Bronchial epithelial cell (primary cell): ENCODE data around the gene SPRY4. TPM values are rescaled to one million over a fixed set of nuclear protein-coding genes. Genes with fewer than 3 reads are reported as not detected.

Experiments
- DNase-seq: peaks from one replicate; pipeline ENCODE4 v3.0.0-alpha.2; 2010; ENCODE audit warnings: low read depth
- FAIRE-seq: peaks from 2 replicates; lab custom pipeline; 2011; peaks lifted over from hg19 to GRCh38; lab: Jason Lieb, UNC
- H3K27me3 ChIP-seq: 2 replicates; pipeline ENCODE4 v1.5.1; 2011; ENCODE audit warnings: low read length; ENCODE audit not compliant: control insufficient read depth, insufficient read depth
- H3K36me3 ChIP-seq: 2 replicates; pipeline ENCODE4 v1.5.1; 2011; ENCODE audit warnings: low read length; ENCODE audit not compliant: control insufficient read depth, insufficient read depth
- H3K4me3 ChIP-seq: 2 replicates; pipeline ENCODE4 v1.5.1; 2011; ENCODE audit warnings: mild to moderate bottlenecking, low read depth, low read length, control low read depth
- total RNA-seq: library from RNA; depleted of rRNA; stranded (reverse); fragments of >200 nt; gene quantifications from 2 replicates; pipeline ENCODE4 v1.2.1, GENCODE V29; 2014
- TF ChIP-seq, protein P1 (sequence below): IDR thresholded peaks from 2 replicates; pipeline ENCODE4 v1.5.1; 2011; ENCODE audit warnings: mild to moderate bottlenecking, moderate library complexity, low read length, control low read depth, inconsistent platforms; ENCODE audit not compliant: insufficient read depth, severe bottlenecking

Gene SPRY4
- total RNA-seq, 1 donor from 2014 or later = 1.3 TPM

GRCh38 chr5:142360607-142361120, 35.8 kb upstream of the SPRY4 start:
- H3K36me3 ChIP-seq = no peaks in the 10 kb centered on the region
- H3K27me3 ChIP-seq = peaks cover 2% of the 10 kb centered on the region
- FAIRE-seq (no peak), DNase-seq (peak; percentile 22)
- no peak overlapping the region for H3K4me3 ChIP-seq
- TF ChIP-seq, protein P1, sequence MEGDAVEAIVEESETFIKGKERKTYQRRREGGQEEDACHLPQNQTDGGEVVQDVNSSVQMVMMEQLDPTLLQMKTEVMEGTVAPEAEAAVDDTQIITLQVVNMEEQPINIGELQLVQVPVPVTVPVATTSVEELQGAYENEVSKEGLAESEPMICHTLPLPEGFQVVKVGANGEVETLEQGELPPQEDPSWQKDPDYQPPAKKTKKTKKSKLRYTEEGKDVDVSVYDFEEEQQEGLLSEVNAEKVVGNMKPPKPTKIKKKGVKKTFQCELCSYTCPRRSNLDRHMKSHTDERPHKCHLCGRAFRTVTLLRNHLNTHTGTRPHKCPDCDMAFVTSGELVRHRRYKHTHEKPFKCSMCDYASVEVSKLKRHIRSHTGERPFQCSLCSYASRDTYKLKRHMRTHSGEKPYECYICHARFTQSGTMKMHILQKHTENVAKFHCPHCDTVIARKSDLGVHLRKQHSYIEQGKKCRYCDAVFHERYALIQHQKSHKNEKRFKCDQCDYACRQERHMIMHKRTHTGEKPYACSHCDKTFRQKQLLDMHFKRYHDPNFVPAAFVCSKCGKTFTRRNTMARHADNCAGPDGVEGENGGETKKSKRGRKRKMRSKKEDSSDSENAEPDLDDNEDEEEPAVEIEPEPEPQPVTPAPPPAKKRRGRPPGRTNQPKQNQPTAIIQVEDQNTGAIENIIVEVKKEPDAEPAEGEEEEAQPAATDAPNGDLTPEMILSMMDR = no peak

GRCh38 chr5:142360051-142360498, 35.3 kb upstream of the SPRY4 start:
- no peak for FAIRE-seq

DNA sequence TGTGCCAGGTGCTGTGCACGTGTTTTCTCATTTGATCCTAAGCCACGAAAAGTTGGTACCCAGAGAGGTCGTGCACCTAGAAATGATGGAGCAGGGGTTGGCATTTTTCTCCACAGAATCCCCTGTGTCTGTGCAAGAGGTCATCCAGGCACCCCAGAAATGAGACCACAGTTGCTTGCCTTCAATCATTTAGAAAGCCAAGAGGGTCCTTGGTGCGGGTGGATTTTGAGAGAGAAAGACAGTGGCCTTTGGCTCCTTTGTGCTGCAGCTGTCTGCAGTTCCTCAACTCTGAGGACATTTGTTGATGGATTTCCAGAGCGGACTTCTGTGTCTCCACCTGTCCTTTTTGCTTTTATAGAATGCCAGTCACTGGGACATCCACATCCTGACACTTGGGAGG, 33.8 kb upstream of the SPRY4 start:
- TF ChIP-seq, protein P1 = no peak
- DNase-seq (no peak), FAIRE-seq (no peak)
- peaks cover 2% of the 10 kb centered on the region for H3K27me3 ChIP-seq
- H3K36me3 ChIP-seq = no peaks in the 10 kb centered on the region
- H3K4me3 ChIP-seq = no peak overlapping the region

More at GRCh38 chr5:142360051-142360498, 35.3 kb upstream of the SPRY4 start:
- no peaks in the 10 kb centered on the region for H3K36me3 ChIP-seq
- H3K27me3 ChIP-seq = peaks cover 2% of the 10 kb centered on the region
- no peak overlapping the region for H3K4me3 ChIP-seq
- no peak for DNase-seq
- TF ChIP-seq, protein P1 = no peak

GRCh38 chr5:142358121-142358520, 33.3 kb upstream of the SPRY4 start:
- no peaks in the 10 kb centered on the region for H3K36me3 ChIP-seq
- no peak for FAIRE-seq
- no peak overlapping the region for H3K4me3 ChIP-seq
- H3K27me3 ChIP-seq = peaks cover 2% of the 10 kb centered on the region
- no peak for DNase-seq
- TF ChIP-seq, protein P1 = no peak

DNA sequence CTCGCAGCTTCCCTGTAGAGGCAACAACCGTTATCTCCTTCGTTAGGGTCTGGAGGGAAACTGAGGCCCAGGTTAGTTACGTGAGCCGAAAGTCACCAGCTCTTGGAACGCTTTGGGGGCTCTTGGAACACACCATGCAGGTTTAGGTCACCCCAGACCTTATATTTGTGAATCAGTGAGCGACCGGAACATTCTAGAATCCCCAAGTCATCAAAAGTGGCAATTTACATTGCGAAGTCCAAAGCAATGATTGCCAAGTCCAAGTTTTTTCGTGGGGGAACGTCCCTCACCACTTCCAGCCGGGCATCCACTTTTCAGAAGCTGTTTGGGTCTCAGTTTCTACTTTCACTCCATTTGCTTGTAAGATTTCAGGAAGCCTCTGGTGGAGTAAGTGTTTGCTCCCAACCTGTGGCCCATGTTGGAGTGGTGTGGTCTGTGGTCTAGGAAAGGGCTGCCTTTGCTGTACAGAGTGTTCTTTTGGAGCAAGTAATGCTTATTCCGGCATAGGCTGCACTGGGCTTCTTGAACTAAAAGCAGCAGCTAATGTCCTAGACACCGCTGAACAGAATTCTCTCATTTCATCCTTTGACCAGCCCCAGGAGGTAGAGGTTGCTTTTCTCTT, 32.8 kb upstream of the SPRY4 start:
- DNase-seq (no peak), FAIRE-seq (no peak)
- TF ChIP-seq, protein P1 = no peak
- Histone ChIP-seq H3K27me3 (peaks cover 2% of the 10 kb centered on the region), H3K4me3 (peak overlapping the region; percentile 60), H3K36me3 (no peaks in the 10 kb centered on the region)
